Endodermal cell (in vitro differentiated cells): ENCODE measurements around the gene GJB5. TPM values are rescaled to one million over a fixed set of nuclear protein-coding genes. Genes with fewer than 3 reads are reported as not detected.

Experiments
- DNase-seq: peaks from one replicate; pipeline ENCODE4 v3.0.0-alpha.2; 2017
- H3K27ac ChIP-seq: 2 replicates; pipeline ENCODE4 v1.5.1; 2013; ENCODE audit warnings: mild to moderate bottlenecking, low read depth, low read length, moderate library complexity
- H3K27me3 ChIP-seq: 2 replicates; pipeline ENCODE4 v1.6.1; 2013; ENCODE audit warnings: mild to moderate bottlenecking, low read length, moderate library complexity; ENCODE audit not compliant: insufficient read depth, control insufficient read depth, poor library complexity, severe bottlenecking
- H3K36me3 ChIP-seq: 2 replicates; pipeline ENCODE4 v1.7.0; 2013; ENCODE audit warnings: mild to moderate bottlenecking, low read length, moderate library complexity; ENCODE audit not compliant: control insufficient read depth, insufficient read depth
- H3K4me1 ChIP-seq: one replicate; pipeline ENCODE4 v1.7.0; 2013; ENCODE audit warnings: low read length; ENCODE audit not compliant: control insufficient read depth, insufficient read depth
- H3K4me3 ChIP-seq: 2 replicates; pipeline ENCODE4 v1.5.1; 2013; ENCODE audit warnings: mild to moderate bottlenecking, low read length, moderate library complexity
- H3K9ac ChIP-seq: 2 replicates; pipeline ENCODE4 v1.6.1; 2013; ENCODE audit warnings: mild to moderate bottlenecking, low read length, moderate library complexity; ENCODE audit not compliant: poor library complexity, severe bottlenecking; ENCODE audit errors: extremely low read depth
- H3K9me3 ChIP-seq: 2 replicates; pipeline ENCODE4 v1.6.1; 2013; ENCODE audit warnings: mild to moderate bottlenecking, low read length, moderate library complexity; ENCODE audit not compliant: control insufficient read depth
- H3K27ac Mint-ChIP-seq: 2 replicates; pipeline ENCODE4 v1.8.0; 2020; ENCODE audit warnings: mixed read lengths
- H3K27me3 Mint-ChIP-seq: 2 replicates; pipeline ENCODE4 v1.8.0; 2021; ENCODE audit warnings: mild to moderate bottlenecking, mixed read lengths; ENCODE audit not compliant: insufficient read depth
- H3K36me3 Mint-ChIP-seq: 2 replicates; pipeline ENCODE4 v1.8.0; 2020; ENCODE audit warnings: low read depth, mixed read lengths
- H3K4me1 Mint-ChIP-seq: 2 replicates; pipeline ENCODE4 v1.8.0; 2020; ENCODE audit warnings: mixed read lengths
- H3K4me3 Mint-ChIP-seq: 2 replicates; pipeline ENCODE4 v1.8.0; 2020; ENCODE audit warnings: mild to moderate bottlenecking, moderate library complexity, mixed read lengths
- H3K9me3 Mint-ChIP-seq: 2 replicates; pipeline ENCODE4 v1.8.0; 2020; ENCODE audit warnings: mild to moderate bottlenecking, mixed read lengths
- WGBS, 2 experiments: methylation state at CpG; one replicate each; pipeline versions ENCODE4 v1.1.5 to v1.1.7; 2013; ENCODE audit warnings: missing lambda C conversion rate in 2 of 2, mixed read lengths in 1 of 2; ENCODE audit not compliant: insufficient coverage in 1 of 2, insufficient read length in 1 of 2; 5-methylcytosine and 5-hydroxymethylcytosine counted together
- total RNA-seq, 2 donors: library from RNA; stranded (reverse); fragmentation: NEBNext Ultra II Directional in 1 of 2; extraction: Animal tissue kit (Norgen Biotek cat#: 25700) in 1 of 2; gene quantifications; 2 replicates in 1 of 2; 3 replicates in 1 of 2; pipeline ENCODE4 v1.2.1, GENCODE V29; 2021
- TF ChIP-seq, protein P1 (sequence below): fragments of 200-600 bp; sonication (generic); conservative IDR thresholded peaks from 2 replicates; pipeline ENCODE4 v1.5.0; 2021; ENCODE audit warnings: antibody characterized with exemption, mild to moderate bottlenecking

GJB5 gene
- total RNA-seq, 2 donors from 2014 or later = 0.20 to 0.42 TPM

DNA sequence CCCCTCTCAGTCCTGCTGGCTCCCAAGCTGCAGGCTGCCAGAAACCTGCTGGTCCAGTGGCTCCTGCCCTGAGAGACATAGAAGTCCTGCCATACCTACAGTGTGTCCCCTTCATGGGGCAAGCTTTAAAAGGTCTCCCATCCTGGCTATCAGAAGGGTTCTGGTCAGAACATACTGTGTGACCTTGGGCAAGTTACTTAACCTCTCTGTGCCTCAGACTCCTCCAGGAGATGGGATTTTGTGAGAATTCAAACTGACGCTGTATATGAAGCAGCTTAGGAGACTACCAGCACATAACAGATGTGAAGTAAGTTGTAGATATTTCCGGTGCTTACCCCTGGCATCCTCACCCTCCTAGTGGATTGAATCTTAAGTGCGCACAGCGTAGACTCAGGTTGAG, 8.7 kb upstream of the GJB5 start:
- Histone ChIP-seq H3K27me3 (no peaks in the 10 kb centered on the region), H3K9me3 (no peaks in the 10 kb centered on the region), H3K9ac (no peak overlapping the region), H3K4me1 (peaks cover 24% of the 10 kb centered on the region), H3K36me3 (no peaks in the 10 kb centered on the region), H3K4me3 (no peak overlapping the region), H3K27ac (no peak overlapping the region)
- no peaks in the 10 kb centered on the region for H3K9me3 Mint-ChIP-seq
- no peak overlapping the region for H3K27ac Mint-ChIP-seq
- peak; percentile 29 for DNase-seq
- 94 to 97% methylated on average over 3 to 4 of the region's 4 CpGs for WGBS, 2 experiments
- H3K27me3 Mint-ChIP-seq = peaks cover 2% of the 10 kb centered on the region
- no peaks in the 10 kb centered on the region for H3K36me3 Mint-ChIP-seq
- no peak overlapping the region for H3K4me3 Mint-ChIP-seq
- peaks cover 56% of the 10 kb centered on the region for H3K4me1 Mint-ChIP-seq
- TF ChIP-seq, protein P1, sequence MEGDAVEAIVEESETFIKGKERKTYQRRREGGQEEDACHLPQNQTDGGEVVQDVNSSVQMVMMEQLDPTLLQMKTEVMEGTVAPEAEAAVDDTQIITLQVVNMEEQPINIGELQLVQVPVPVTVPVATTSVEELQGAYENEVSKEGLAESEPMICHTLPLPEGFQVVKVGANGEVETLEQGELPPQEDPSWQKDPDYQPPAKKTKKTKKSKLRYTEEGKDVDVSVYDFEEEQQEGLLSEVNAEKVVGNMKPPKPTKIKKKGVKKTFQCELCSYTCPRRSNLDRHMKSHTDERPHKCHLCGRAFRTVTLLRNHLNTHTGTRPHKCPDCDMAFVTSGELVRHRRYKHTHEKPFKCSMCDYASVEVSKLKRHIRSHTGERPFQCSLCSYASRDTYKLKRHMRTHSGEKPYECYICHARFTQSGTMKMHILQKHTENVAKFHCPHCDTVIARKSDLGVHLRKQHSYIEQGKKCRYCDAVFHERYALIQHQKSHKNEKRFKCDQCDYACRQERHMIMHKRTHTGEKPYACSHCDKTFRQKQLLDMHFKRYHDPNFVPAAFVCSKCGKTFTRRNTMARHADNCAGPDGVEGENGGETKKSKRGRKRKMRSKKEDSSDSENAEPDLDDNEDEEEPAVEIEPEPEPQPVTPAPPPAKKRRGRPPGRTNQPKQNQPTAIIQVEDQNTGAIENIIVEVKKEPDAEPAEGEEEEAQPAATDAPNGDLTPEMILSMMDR = peak; percentile 34

DNA sequence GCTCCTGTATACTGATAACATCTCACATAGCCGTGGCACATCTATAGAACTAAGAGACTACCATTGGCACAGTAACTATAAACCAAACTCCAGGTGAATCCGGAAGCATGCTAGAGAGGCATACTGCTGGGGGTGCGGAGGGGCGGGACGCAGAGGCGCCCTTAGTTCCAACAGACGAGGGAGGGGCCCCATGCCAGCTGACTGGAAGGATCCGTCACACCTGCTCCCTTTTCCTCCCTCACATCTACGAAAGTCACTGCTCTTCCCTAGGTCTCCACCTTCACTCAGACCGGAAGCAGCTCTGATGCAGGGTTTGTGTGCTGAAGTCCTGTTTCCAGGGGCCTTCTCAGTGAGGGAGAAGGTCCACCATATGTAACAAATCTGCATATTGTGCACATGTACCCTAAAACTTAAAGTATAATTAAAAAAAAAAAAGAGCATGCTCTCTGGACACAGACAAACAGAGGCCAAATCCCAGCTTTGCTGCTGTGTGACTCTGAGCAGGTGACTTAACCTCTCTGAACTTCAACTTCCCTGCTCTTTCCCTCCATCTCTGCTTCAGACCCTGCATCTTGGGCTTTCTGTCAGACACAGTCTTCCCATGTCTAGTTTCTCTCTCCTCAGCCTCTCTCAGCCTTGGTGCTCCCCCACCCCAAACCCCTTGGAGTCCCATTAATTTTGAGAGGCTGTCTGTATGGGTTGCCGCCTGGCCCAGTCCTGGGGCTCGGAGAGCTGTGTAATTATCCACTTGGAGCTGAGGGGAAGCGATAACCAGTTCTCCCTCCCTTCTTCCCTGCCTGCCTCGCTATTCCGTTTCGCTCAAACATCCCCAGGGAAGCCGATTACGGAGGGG, 7.8 kb upstream of the GJB5 start:
- Mint-ChIP-seq H3K36me3 (no peaks in the 10 kb centered on the region), H3K9me3 (no peaks in the 10 kb centered on the region), H3K27me3 (peaks cover 2% of the 10 kb centered on the region), H3K4me3 (no peak overlapping the region), H3K4me1 (peaks cover 62% of the 10 kb centered on the region), H3K27ac (no peak overlapping the region)
- no peaks in the 10 kb centered on the region for H3K36me3 ChIP-seq
- WGBS, 2 experiments = 93 to 94% methylated on average over 10 to 16 of the region's 18 CpGs
- TF ChIP-seq, protein P1 = no peak
- no peaks in the 10 kb centered on the region for H3K9me3 ChIP-seq
- peak; percentile 26 for DNase-seq
- peaks cover 26% of the 10 kb centered on the region for H3K4me1 ChIP-seq
- H3K9ac ChIP-seq = no peak overlapping the region
- no peak overlapping the region for H3K27ac ChIP-seq
- no peaks in the 10 kb centered on the region for H3K27me3 ChIP-seq
- H3K4me3 ChIP-seq = no peak overlapping the region

DNA sequence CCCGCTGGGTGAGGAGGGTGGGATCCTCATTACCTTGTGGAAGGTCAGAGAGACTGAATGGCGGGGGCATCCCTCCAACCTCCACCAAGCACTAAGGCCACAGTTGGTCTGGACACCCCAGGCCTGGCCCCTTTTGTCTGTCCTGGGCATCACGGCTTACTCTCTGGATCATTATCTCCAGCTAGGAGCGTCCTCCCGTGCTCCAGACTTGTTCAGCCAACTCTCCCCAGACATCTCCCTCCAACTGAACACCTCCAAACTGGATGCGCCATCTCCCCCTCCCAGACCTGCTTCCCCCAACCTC, 7.3 kb upstream of the GJB5 start:
- H3K9me3 ChIP-seq = no peaks in the 10 kb centered on the region
- peak; percentile 44 for DNase-seq
- H3K36me3 ChIP-seq = no peaks in the 10 kb centered on the region
- no peaks in the 10 kb centered on the region for H3K27me3 ChIP-seq
- H3K27ac ChIP-seq = no peak overlapping the region
- TF ChIP-seq, protein P1 = no peak
- Mint-ChIP-seq H3K4me3 (no peak overlapping the region), H3K36me3 (no peaks in the 10 kb centered on the region), H3K9me3 (no peaks in the 10 kb centered on the region), H3K4me1 (peaks cover 57% of the 10 kb centered on the region), H3K27ac (no peak overlapping the region), H3K27me3 (no peaks in the 10 kb centered on the region)
- WGBS, 2 experiments = 95% methylated on average over 6 of the region's 6 CpGs; no CpG with 5 or more reads in 1 of the 2 experiments
- peaks cover 22% of the 10 kb centered on the region for H3K4me1 ChIP-seq
- no peak overlapping the region for H3K9ac ChIP-seq
- no peak overlapping the region for H3K4me3 ChIP-seq
